Aorta (tissue), 5 donors: Measurements from ENCODE around the gene DUSP28. TPM values are rescaled to one million over a fixed set of nuclear protein-coding genes. Genes with fewer than 3 reads are reported as not detected.

Source experiments
- ATAC-seq: fragments of 200-7000 bp; cut with Tn5 transposase; one replicate; pipeline ENCODE4 v1.9.1; 2022; ENCODE audit warnings: moderate library complexity; ENCODE audit not compliant: low FRiP score
- DNase-seq, 2 donors: peaks; one replicate each; pipeline ENCODE4 v3.0.0-alpha.2; 2020
- H3K27ac ChIP-seq, 2 donors: one replicate each; pipeline ENCODE4 v1.5.1; 2013; ENCODE audit warnings: low read length in 2 of 2, mild to moderate bottlenecking in 2 of 2, moderate library complexity in 2 of 2, control low read depth in 1 of 2, inconsistent platforms in 1 of 2, low read depth in 1 of 2
- H3K27me3 ChIP-seq, 2 donors: one replicate each; pipeline ENCODE4 v1.6.1; 2013; ENCODE audit warnings: control low read depth in 1 of 2, low read length in 1 of 2, mild to moderate bottlenecking in 1 of 2, moderate library complexity in 1 of 2; ENCODE audit not compliant: insufficient read depth in 2 of 2, control insufficient read depth in 1 of 2
- H3K36me3 ChIP-seq, 2 donors: one replicate each; pipeline ENCODE4 v1.6.1; 2013; ENCODE audit warnings: control low read depth in 1 of 2, low read length in 1 of 2, mild to moderate bottlenecking in 1 of 2; ENCODE audit not compliant: insufficient read depth in 2 of 2, control insufficient read depth in 1 of 2
- H3K4me1 ChIP-seq, 2 donors: one replicate each; pipeline ENCODE4 v1.6.1; 2013; ENCODE audit warnings: low read length in 2 of 2, control low read depth in 1 of 2, mild to moderate bottlenecking in 1 of 2, moderate library complexity in 1 of 2; ENCODE audit not compliant: insufficient read depth in 2 of 2, control insufficient read depth in 1 of 2
- H3K4me3 ChIP-seq, 2 donors: one replicate each; pipeline ENCODE4 v1.5.1; 2013; ENCODE audit warnings: low read length in 2 of 2, control low read depth in 1 of 2, mild to moderate bottlenecking in 1 of 2
- H3K9me3 ChIP-seq: one replicate; pipeline ENCODE4 v1.6.1; 2013; ENCODE audit warnings: mild to moderate bottlenecking, low read length; ENCODE audit not compliant: control insufficient read depth
- whole genome bisulfite sequencing, 2 donors: extraction: QIAGEN DNeasy Blood & Tissue Kit; methylation state at CpG; one replicate each; pipeline ENCODE4 v1.1.7; 2013; 5-methylcytosine and 5-hydroxymethylcytosine counted together
- intact Hi-C, 2 donors: fragments of 100-400 bp; cut with DNase I; formaldehyde crosslinking; loops; one replicate each; pipeline versions ENCODE4 v1.14.2 to v1.15.0; 2022
- polyA plus RNA-seq, 2 donors: library from polyadenylated mRNA; stranded (reverse); fragments of 200-250 nt; gene quantifications; one replicate each; pipeline ENCODE4 v1.2.3, GENCODE V29; 2013
- total RNA-seq, 2 donors: library from RNA; stranded (reverse); fragmentation: NEBNext Ultra II Directional; extraction: Animal tissue kit (Norgen Biotek cat#: 25700); gene quantifications; one replicate each; pipeline ENCODE4 v1.2.1, GENCODE V29; 2021
- donor health status: healthy with polysubstance abuse.
- donor health status: Bipolar disorder and iron deficiency.
- donor health status: DM: no; HTN: no; CAD: no.
- donor health status: DM: no; HTN: no; CAD: no.
- donor health status: DM: yes; HTN: yes; CAD: no.

The DUSP28 gene
- total and polyA plus RNA-seq, 4 donors, result 2.1 to 5.0 (median 3.2) TPM

GRCh38 chr2:240573071-240573515, 12.9 kb downstream of the DUSP28 start:
- H3K27me3 ChIP-seq, result no peaks in the 10 kb centered on the region
- H3K9me3 ChIP-seq, result no peaks in the 10 kb centered on the region
- no peak overlapping the region for H3K27ac ChIP-seq
- peak; percentile 41 to 72 for DNase-seq
- intact Hi-C loops, result no loop called here
- peaks cover 0 to 2% of the 10 kb centered on the region in 2 donors for H3K36me3 ChIP-seq
- WGBS, 2 donors, result 88 to 89% methylated on average over 18 to 20 of the region's 20 CpGs
- no peaks in the 10 kb centered on the region for H3K4me1 ChIP-seq
- no peak for ATAC-seq
- H3K4me3 ChIP-seq, result no peak overlapping the region

- ATAC-seq (no peak), DNase-seq (peak; percentile 42 to 63)
- H3K27me3 ChIP-seq, result no peaks in the 10 kb centered on the region
- no peaks in the 10 kb centered on the region for H3K4me1 ChIP-seq
- H3K27ac ChIP-seq, result no peak overlapping the region
- WGBS, 2 donors, result 88% methylated on average over 37 of the region's 37 CpGs
- H3K4me3 ChIP-seq, result no peak overlapping the region
- H3K36me3 ChIP-seq, result peaks cover 0 to 2% of the 10 kb centered on the region in 2 donors
- H3K9me3 ChIP-seq, result no peaks in the 10 kb centered on the region
- intact Hi-C loops, result no loop called here
Measured at GRCh38 chr2:240573516-240574385, 13.6 kb downstream of the DUSP28 start.

GRCh38 chr2:240574386-240575100, 14.4 kb downstream of the DUSP28 start:
- H3K4me3 ChIP-seq, result no peak overlapping the region
- no peak overlapping the region for H3K27ac ChIP-seq
- H3K9me3 ChIP-seq, result no peaks in the 10 kb centered on the region
- peaks cover 0 to 2% of the 10 kb centered on the region in 2 donors for H3K36me3 ChIP-seq
- peak; percentile 43 to 74 for DNase-seq
- WGBS, 2 donors, result 82 to 83% methylated on average over 20 to 21 of the region's 21 CpGs
- no peak for ATAC-seq
- no peaks in the 10 kb centered on the region for H3K27me3 ChIP-seq
- intact Hi-C loops, result no loop called here
- H3K4me1 ChIP-seq, result no peaks in the 10 kb centered on the region

DNA sequence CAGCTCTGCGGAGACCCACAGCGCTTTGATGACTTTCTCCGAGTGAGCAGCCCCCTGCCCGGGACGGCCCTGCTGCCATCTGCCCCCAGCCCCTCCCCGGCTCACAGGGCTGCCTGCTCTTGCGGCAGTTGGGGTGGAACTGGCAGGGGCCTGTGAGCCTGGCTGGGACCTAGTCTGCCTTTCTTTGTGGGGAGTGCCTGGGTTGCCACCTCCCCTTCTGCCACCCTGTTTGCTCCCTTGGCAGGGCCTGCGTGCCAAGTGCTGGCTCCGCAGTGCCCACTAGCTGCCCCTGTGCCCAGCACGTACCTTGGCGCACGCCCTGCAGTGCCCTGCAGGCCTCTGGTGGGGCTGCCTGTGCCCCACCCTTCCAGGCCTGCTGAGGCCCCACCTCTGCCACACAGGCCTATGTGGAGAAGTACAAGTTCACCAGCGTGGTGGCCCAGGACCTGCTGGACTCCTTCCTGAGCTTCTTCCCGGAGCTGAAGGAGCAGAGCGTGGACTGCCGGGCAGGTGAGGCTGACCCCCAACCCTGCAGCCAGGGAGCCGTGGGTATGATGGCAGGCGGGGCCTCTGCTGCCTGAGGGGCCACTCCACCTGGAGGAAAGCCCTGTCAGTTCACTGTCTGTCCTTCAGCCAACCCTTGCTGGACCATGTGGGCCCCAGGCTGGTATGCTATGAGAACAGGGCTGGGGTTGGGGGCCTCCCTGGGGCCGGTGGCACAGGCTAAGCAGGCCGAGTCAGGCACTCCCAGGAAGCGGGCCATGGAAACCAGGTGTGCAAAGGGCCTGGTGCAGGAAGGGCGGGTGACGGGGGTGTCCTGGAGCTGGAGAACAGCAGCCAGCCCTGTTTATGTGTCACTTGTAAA, 15.2 kb downstream of the DUSP28 start:
- intact Hi-C loops, result no loop called here
- H3K4me1 ChIP-seq, result no peaks in the 10 kb centered on the region
- no peaks in the 10 kb centered on the region for H3K27me3 ChIP-seq
- WGBS, 2 donors, result 76 to 77% methylated on average over 23 of the region's 23 CpGs
- no peak overlapping the region for H3K27ac ChIP-seq
- no peaks in the 10 kb centered on the region for H3K9me3 ChIP-seq
- no peak overlapping the region for H3K4me3 ChIP-seq
- peak; percentile 30 to 55 for DNase-seq
- ATAC-seq, result no peak
- H3K36me3 ChIP-seq, result peaks cover 0 to 2% of the 10 kb centered on the region in 2 donors

GRCh38 chr2:240576036-240576435, 15.9 kb downstream of the DUSP28 start:
- H3K4me3 ChIP-seq, result no peak overlapping the region
- H3K4me1 ChIP-seq, result no peaks in the 10 kb centered on the region
- H3K36me3 ChIP-seq, result peaks cover 0 to 2% of the 10 kb centered on the region in 2 donors
- H3K27me3 ChIP-seq, result no peaks in the 10 kb centered on the region
- H3K27ac ChIP-seq, result no peak overlapping the region
- DNase-seq (no peak), ATAC-seq (no peak)
- intact Hi-C loops, result no loop called here
- WGBS, 2 donors, result 73 to 78% methylated on average over 6 of the region's 6 CpGs
- H3K9me3 ChIP-seq, result no peaks in the 10 kb centered on the region

- 91 to 92% methylated on average over 30 to 32 of the region's 32 CpGs for WGBS, 2 donors
- H3K9me3 ChIP-seq, result no peaks in the 10 kb centered on the region
- no peaks in the 10 kb centered on the region for H3K4me1 ChIP-seq
- intact Hi-C loops, result no loop called here
- H3K4me3 ChIP-seq, result no peak overlapping the region
- peaks cover 0 to 2% of the 10 kb centered on the region in 2 donors for H3K36me3 ChIP-seq
- ATAC-seq, result no peak
- H3K27ac ChIP-seq, result no peak overlapping the region
- H3K27me3 ChIP-seq, result no peaks in the 10 kb centered on the region
- peak in 1 of 2 donors; percentile 42 for DNase-seq
Measured at GRCh38 chr2:240576436-240577205, 16.5 kb downstream of the DUSP28 start.

- ATAC-seq, result no peak
- intact Hi-C loops, result no loop called here
Measured at GRCh38 chr2:240577281-240578109, 17.3 kb downstream of the DUSP28 start.

More at GRCh38 chr2:240577281-240578109, 17.3 kb downstream of the DUSP28 start:
- Histone ChIP-seq H3K9me3 (no peaks in the 10 kb centered on the region), H3K27me3 (no peaks in the 10 kb centered on the region), H3K4me3 (no peak overlapping the region), H3K36me3 (peaks cover 0 to 2% of the 10 kb centered on the region in 2 donors), H3K4me1 (no peaks in the 10 kb centered on the region), H3K27ac (no peak overlapping the region)
- WGBS, 2 donors, result 86 to 87% methylated on average over 25 to 26 of the region's 26 CpGs
- peak in 1 of 2 donors; percentile 21 for DNase-seq
